Endothelial cell of umbilical vein (primary cell): Measurements from ENCODE around the gene CISD2. TPM values are rescaled to one million over a fixed set of nuclear protein-coding genes. Genes with fewer than 3 reads are reported as not detected.
"Not testable (repeated sequence)": the region's sequence is repeated elsewhere in the genome, so short reads cannot be mapped to it uniquely, and the experiment has no call there.

Experiments used
- BruUV-seq: library from RNA; stranded (reverse); fragments of 400-500 nt; replicated peaks from 2 replicates; lab custom pipeline; 2021; lab: Mats Ljungman, UMichigan
- CTCF ChIA-PET: fragments of 300-600, 350-600 bp; sonication (Branson Sonifier 250); formaldehyde crosslinking; loops from one replicate; lab custom pipeline; 2021; ENCODE audit warnings: antibody characterized with exemption, inconsistent platforms; lab: Charles Lee
- POLR2A ChIA-PET: fragments of 300-600, 350-600 bp; sonication (Branson Sonifier 250); formaldehyde crosslinking; loops from one replicate; lab custom pipeline; 2021; ENCODE audit warnings: antibody characterized with exemption, inconsistent platforms; lab: Charles Lee
- DNase-seq: peaks from one replicate; pipeline ENCODE4 v3.0.0-alpha.2; 2011; ENCODE audit warnings: low read depth, low spot score
- FAIRE-seq: peaks from 2 replicates; lab custom pipeline; 2011; peaks lifted over from hg19 to GRCh38; lab: Jason Lieb, UNC
- H2AFZ ChIP-seq: 2 replicates; pipeline ENCODE4 v1.6.0; 2012; ENCODE audit warnings: low read depth, low read length, control low read depth, inconsistent platforms
- H3K27ac ChIP-seq: 2 replicates; pipeline ENCODE4 v1.5.1; 2011; ENCODE audit warnings: low read depth, mild to moderate bottlenecking, control low read depth, low read length, moderate library complexity; ENCODE audit not compliant: insufficient read depth
- H3K27me3 ChIP-seq, 2 experiments: 2 replicates each; pipeline versions ENCODE4 v1.6.0 to v1.6.1; 2011; ENCODE audit warnings: low read length in 2 of 2, mixed read lengths in 1 of 2; ENCODE audit not compliant: control insufficient read depth in 2 of 2, insufficient read depth in 2 of 2
- H3K36me3 ChIP-seq, 2 experiments: 2 replicates in 1 of 2; 3 replicates in 1 of 2; pipeline ENCODE4 v1.5.1; 2011; ENCODE audit warnings: low read length in 2 of 2, mild to moderate bottlenecking in 1 of 2, moderate library complexity in 1 of 2; ENCODE audit not compliant: control insufficient read depth in 2 of 2, insufficient read depth in 2 of 2; ENCODE audit errors: extremely low read depth in 1 of 2
- H3K4me1 ChIP-seq: 3 replicates; pipeline ENCODE4 v1.5.1; 2011; ENCODE audit warnings: mild to moderate bottlenecking, low read length; ENCODE audit not compliant: control insufficient read depth, insufficient read depth; ENCODE audit errors: extremely low read depth
- H3K4me2 ChIP-seq: 2 replicates; pipeline ENCODE4 v1.6.1; 2011; ENCODE audit warnings: low read length, control low read depth, mixed read lengths; ENCODE audit not compliant: insufficient read depth
- H3K4me3 ChIP-seq, 3 experiments: fragments of 200-600 bp in 1 of 3; sonication (generic), shearing (Covaris generic) in 1 of 3; replicated peaks in 1 of 3; 2 replicates each; pipeline ENCODE4 v1.5.1; 2011 to 2016; ENCODE audit warnings: control low read depth in 3 of 3, low read length in 3 of 3, mild to moderate bottlenecking in 2 of 3, inconsistent platforms in 1 of 3, low read depth in 1 of 3, moderate library complexity in 1 of 3; ENCODE audit not compliant: insufficient read depth in 1 of 3
- H3K79me2 ChIP-seq: 2 replicates; pipeline ENCODE4 v1.6.0; 2012; ENCODE audit warnings: low read length, inconsistent platforms; ENCODE audit not compliant: control insufficient read depth, insufficient read depth
- H3K9ac ChIP-seq: replicated peaks from 2 replicates; pipeline ENCODE3; 2011; ENCODE audit warnings: low read length, control low read depth; ENCODE audit not compliant: insufficient read depth; ENCODE audit errors: extremely low read depth
- H3K9me1 ChIP-seq: replicated peaks from 3 replicates; pipeline ENCODE4 v1.6.0; 2011; ENCODE audit warnings: mild to moderate bottlenecking, low read length; ENCODE audit not compliant: control insufficient read depth, insufficient read depth; ENCODE audit errors: extremely low read depth
- H3K9me3 ChIP-seq: replicated peaks from 2 replicates; pipeline ENCODE4 v1.5.1; 2012; ENCODE audit warnings: low read length, inconsistent platforms; ENCODE audit not compliant: control insufficient read depth, insufficient read depth
- H4K20me1 ChIP-seq: replicated peaks from 2 replicates; pipeline ENCODE3; 2011; ENCODE audit warnings: mild to moderate bottlenecking, low read length; ENCODE audit not compliant: control insufficient read depth, insufficient read depth; ENCODE audit errors: extremely low read depth
- CTCF ChIP-seq, 2 donors: IDR thresholded peaks; 1 replicate in 1 of 2; 2 replicates in 1 of 2; pipeline ENCODE4 v1.5.1; 2011; ENCODE audit warnings: low read length in 2 of 2, mild to moderate bottlenecking in 2 of 2, moderate library complexity in 2 of 2, control low read depth in 1 of 2, inconsistent platforms in 1 of 2, low read depth in 1 of 2; ENCODE audit not compliant: insufficient read depth in 1 of 2; ENCODE audit errors: extremely low read depth in 1 of 2
- EZH2 ChIP-seq: IDR thresholded peaks from 2 replicates; pipeline ENCODE4 v1.6.1; 2012; ENCODE audit warnings: borderline replicate concordance, low read depth, mild to moderate bottlenecking, moderate library complexity, low read length, inconsistent platforms; ENCODE audit not compliant: severe bottlenecking
- FOS ChIP-seq: IDR thresholded peaks from 2 replicates; pipeline ENCODE4 v1.6.1; 2011; ENCODE audit warnings: mild to moderate bottlenecking, low read length, moderate library complexity, borderline replicate concordance; ENCODE audit not compliant: insufficient read depth
- GATA2 ChIP-seq: IDR thresholded peaks from 2 replicates; pipeline ENCODE4 v1.7.0; 2011; ENCODE audit warnings: low read depth, mild to moderate bottlenecking, moderate library complexity, mixed read lengths, low read length; ENCODE audit not compliant: insufficient read length, insufficient read depth
- JUN ChIP-seq: IDR thresholded peaks from 2 replicates; pipeline ENCODE4 v1.6.1; 2011; ENCODE audit warnings: borderline replicate concordance, low read depth; ENCODE audit not compliant: insufficient read length, insufficient read depth
- MAX ChIP-seq: IDR thresholded peaks from 2 replicates; pipeline ENCODE4 v1.6.1; 2011; ENCODE audit not compliant: insufficient read depth, insufficient read length
- MYC ChIP-seq: IDR thresholded peaks from one replicate; pipeline ENCODE4 v1.6.1; 2011; ENCODE audit warnings: mild to moderate bottlenecking, low read depth, low read length
- POLR2A ChIP-seq: IDR thresholded peaks from 2 replicates; pipeline ENCODE4 v1.6.1; 2012; ENCODE audit warnings: low read depth, mild to moderate bottlenecking, control low read depth, low read length
- POLR2AphosphoS5 ChIP-seq: IDR thresholded peaks from 2 replicates; pipeline ENCODE4 v1.6.1; 2012; ENCODE audit warnings: low read depth, mild to moderate bottlenecking, control low read depth, low read length, moderate library complexity; ENCODE audit not compliant: insufficient read depth
- dilution Hi-C: fragments of 300-500 bp; cut with MboI; formaldehyde crosslinking; loops from one replicate; pipeline ENCODE4 v1.15.0; 2019; ENCODE audit warnings: low sequenced_read_pairs; ENCODE audit not compliant: extremely low pct_ligation_motif_present
- intact Hi-C: fragments of 100-400 bp; cut with micrococcal nuclease; formaldehyde crosslinking; loops from one replicate; pipeline ENCODE4 v1.10.0; 2022
- polyA plus RNA-seq, 4 experiments: library from polyadenylated mRNA; depleted of rRNA in 3 of 4; stranded (reverse) in 3 of 4; unstranded in 1 of 4; fragments of >200 nt; gene quantifications; 2 replicates each; pipeline versions ENCODE4 v1.2.1 to v1.2.3, GENCODE V29; 2011 to 2012; ENCODE audit warnings: missing spikeins in 1 of 4
- total RNA-seq: library from RNA; stranded (reverse); gene quantifications from 2 replicates; pipeline ENCODE4 v1.2.3, GENCODE V29; 2021

CISD2 gene
- total and polyA plus RNA-seq, 2 donors (not counting 3 experiments of a cell fraction or from before 2014, with no cell fraction given) = 14.6 to 28.4 TPM

GRCh38 chr4:102897610-102898009, 28.8 kb downstream of the CISD2 start:
- H3K36me3 ChIP-seq, H3K27me3 ChIP-seq, H3K27ac ChIP-seq, POLR2A ChIA-PET, H3K4me2 ChIP-seq, H3K4me1 ChIP-seq, H3K4me3 ChIP-seq, intact Hi-C loops, FAIRE-seq, CTCF ChIA-PET, H3K9ac ChIP-seq, DNase-seq, BruUV-seq, dilution Hi-C loops, H4K20me1 ChIP-seq, H3K79me2 ChIP-seq, H2AFZ ChIP-seq, H3K9me3 ChIP-seq, H3K9me1 ChIP-seq: not testable (repeated sequence)

- CTCF ChIA-PET = no interaction called here
- H2AFZ ChIP-seq = no peak overlapping the region
- dilution Hi-C loops (no loop called here), intact Hi-C loops (no loop called here)
- H3K9ac ChIP-seq = no peak overlapping the region
- H4K20me1 ChIP-seq = no peaks in the 10 kb centered on the region
- H3K27me3 ChIP-seq = no peaks in the 10 kb centered on the region
- H3K79me2 ChIP-seq = no peaks in the 10 kb centered on the region
- no peak overlapping the region for H3K27ac ChIP-seq
- H3K4me3 ChIP-seq = no peak overlapping the region
- no TSS peak for BruUV-seq
- no peaks in the 10 kb centered on the region for H3K4me1 ChIP-seq
- POLR2A ChIA-PET = no interaction called here
- no peaks in the 10 kb centered on the region for H3K9me3 ChIP-seq
- H3K4me2 ChIP-seq = no peak overlapping the region
- FAIRE-seq (no peak), DNase-seq (no peak)
- TF ChIP-seq MAX (no peak), POLR2A (no peak), EZH2 (no peak), POLR2AphosphoS5 (no peak), JUN (no peak), CTCF (IDR thresholded peaks at IDR 0.05; ENCODE audit: extremely low read depth in 1 of 2, insufficient read depth in 1 of 2, low read depth in 1 of 2, low read length in 2 of 2) (no peak), GATA2 (no peak), MYC (no peak), FOS (no peak)
- H3K9me1 ChIP-seq = no peaks in the 10 kb centered on the region
- no peaks in the 10 kb centered on the region for H3K36me3 ChIP-seq
Measured at GRCh38 chr4:102901804-102902203, 33.0 kb downstream of the CISD2 start.
